GM12892 (cell line): ENCODE results near the gene RBP5.

Source experiments
- POLR2AphosphoS5 ChIP-seq: IDR thresholded peaks from 2 replicates; pipeline ENCODE4 v1.6.1; 2011; ENCODE audit warnings: low read depth, low read length, control low read depth
- TAF1 ChIP-seq: IDR thresholded peaks from 2 replicates; pipeline ENCODE4 v1.6.1; 2011; ENCODE audit warnings: low read depth, mild to moderate bottlenecking, control low read depth, low read length, borderline replicate concordance

GRCh38 chr12:7079826-7080125 lies 48.9 kb downstream of the RBP5 start:
- TF ChIP-seq POLR2AphosphoS5, result no peak
- no peak for TF ChIP-seq TAF1
